OCI-LY7 (cell line): Measurements from ENCODE around the gene GCFC2.

Experiments used
- EZH2phosphoT487 ChIP-seq: fragments of 200-600 bp; sonication (generic); IDR thresholded peaks from 2 replicates; pipeline ENCODE4 v1.6.1; 2018; ENCODE audit warnings: low read depth, borderline replicate concordance, mild to moderate bottlenecking, mixed run types, antibody characterized with exemption, low read length, moderate library complexity, mixed read lengths
- TF ChIP-seq, protein P1 (sequence below): fragments of 200-600 bp; sonication (generic); conservative IDR thresholded peaks from 2 replicates; pipeline ENCODE4 v1.5.1; 2014; ENCODE audit warnings: mild to moderate bottlenecking, antibody characterized with exemption, low read length, moderate library complexity, mixed read lengths

DNA sequence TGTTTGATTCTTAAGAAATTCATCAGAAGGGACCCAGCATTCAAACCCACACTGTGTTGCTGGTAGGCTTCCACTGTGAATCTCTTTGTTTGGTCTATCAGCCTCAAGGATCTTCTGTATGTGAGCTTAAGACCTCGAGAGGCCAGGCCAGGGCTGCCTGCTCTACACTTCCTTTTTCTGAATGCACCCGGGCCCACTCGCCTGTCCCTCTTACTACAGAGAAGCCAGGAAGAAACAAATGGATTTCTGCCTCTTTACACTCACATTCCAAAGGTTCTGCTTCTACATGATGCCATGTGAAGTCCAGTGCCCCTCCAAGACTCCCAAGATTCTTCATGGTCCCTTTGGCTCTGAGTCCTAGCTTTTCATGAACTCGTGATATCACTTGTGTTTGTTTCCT, 89.5 kb downstream of the GCFC2 start:
- TF ChIP-seq, protein P1, sequence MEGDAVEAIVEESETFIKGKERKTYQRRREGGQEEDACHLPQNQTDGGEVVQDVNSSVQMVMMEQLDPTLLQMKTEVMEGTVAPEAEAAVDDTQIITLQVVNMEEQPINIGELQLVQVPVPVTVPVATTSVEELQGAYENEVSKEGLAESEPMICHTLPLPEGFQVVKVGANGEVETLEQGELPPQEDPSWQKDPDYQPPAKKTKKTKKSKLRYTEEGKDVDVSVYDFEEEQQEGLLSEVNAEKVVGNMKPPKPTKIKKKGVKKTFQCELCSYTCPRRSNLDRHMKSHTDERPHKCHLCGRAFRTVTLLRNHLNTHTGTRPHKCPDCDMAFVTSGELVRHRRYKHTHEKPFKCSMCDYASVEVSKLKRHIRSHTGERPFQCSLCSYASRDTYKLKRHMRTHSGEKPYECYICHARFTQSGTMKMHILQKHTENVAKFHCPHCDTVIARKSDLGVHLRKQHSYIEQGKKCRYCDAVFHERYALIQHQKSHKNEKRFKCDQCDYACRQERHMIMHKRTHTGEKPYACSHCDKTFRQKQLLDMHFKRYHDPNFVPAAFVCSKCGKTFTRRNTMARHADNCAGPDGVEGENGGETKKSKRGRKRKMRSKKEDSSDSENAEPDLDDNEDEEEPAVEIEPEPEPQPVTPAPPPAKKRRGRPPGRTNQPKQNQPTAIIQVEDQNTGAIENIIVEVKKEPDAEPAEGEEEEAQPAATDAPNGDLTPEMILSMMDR: no peak
- TF ChIP-seq EZH2phosphoT487: no peak
